Type B pancreatic cell (in vitro differentiated cells): ENCODE measurements around the gene CD24. TPM values are rescaled to one million over a fixed set of nuclear protein-coding genes. Genes with fewer than 3 reads are reported as not detected.

Experiments used
- DNase-seq: peaks from one replicate; pipeline ENCODE4 v3.0.0; 2021; ENCODE audit warnings: mixed read lengths; ENCODE audit not compliant: unreplicated experiment; ENCODE audit errors: extremely low spot score
- H3K27ac Mint-ChIP-seq: 2 replicates; pipeline ENCODE4 v1.8.0; 2021; ENCODE audit warnings: mild to moderate bottlenecking, mixed read lengths
- H3K27me3 Mint-ChIP-seq: 2 replicates; pipeline ENCODE4 v1.8.0; 2021; ENCODE audit warnings: mixed read lengths
- H3K36me3 Mint-ChIP-seq: 2 replicates; pipeline ENCODE4 v1.8.0; 2021; ENCODE audit warnings: mixed read lengths
- H3K4me1 Mint-ChIP-seq: one replicate; pipeline ENCODE4 v1.8.0; 2021; ENCODE audit warnings: mixed read lengths; ENCODE audit not compliant: unreplicated experiment
- H3K4me3 Mint-ChIP-seq: 2 replicates; pipeline ENCODE4 v1.8.0; 2021; ENCODE audit warnings: mild to moderate bottlenecking, mixed read lengths
- H3K9me3 Mint-ChIP-seq: 2 replicates; pipeline ENCODE4 v1.8.0; 2021; ENCODE audit warnings: mixed read lengths
- CTCF ChIP-seq: fragments of 200-600 bp; sonication (generic); conservative IDR thresholded peaks from 2 replicates; pipeline ENCODE4 v1.5.0; 2021; ENCODE audit warnings: antibody characterized with exemption, mild to moderate bottlenecking
- total RNA-seq: library from RNA; stranded (reverse); gene quantifications from 2 replicates; pipeline ENCODE4 v1.2.1, GENCODE V29; 2021; ENCODE audit warnings: low replicate concordance

Gene CD24
- total RNA-seq, 1 donor from 2014 or later = 807 TPM

- peak; percentile 72 for DNase-seq
- no peaks in the 10 kb centered on the region for H3K27me3 Mint-ChIP-seq
- no peak overlapping the region for H3K4me3 Mint-ChIP-seq
- H3K27ac Mint-ChIP-seq = no peak overlapping the region
- no peaks in the 10 kb centered on the region for H3K36me3 Mint-ChIP-seq
- no peak for TF ChIP-seq CTCF
- H3K9me3 Mint-ChIP-seq = peaks cover 6% of the 10 kb centered on the region
- peaks cover 20% of the 10 kb centered on the region for H3K4me1 Mint-ChIP-seq
These were observed 46.8 kb downstream of the CD24 start for GRCh38 chr6:106927531-106928398.

DNA sequence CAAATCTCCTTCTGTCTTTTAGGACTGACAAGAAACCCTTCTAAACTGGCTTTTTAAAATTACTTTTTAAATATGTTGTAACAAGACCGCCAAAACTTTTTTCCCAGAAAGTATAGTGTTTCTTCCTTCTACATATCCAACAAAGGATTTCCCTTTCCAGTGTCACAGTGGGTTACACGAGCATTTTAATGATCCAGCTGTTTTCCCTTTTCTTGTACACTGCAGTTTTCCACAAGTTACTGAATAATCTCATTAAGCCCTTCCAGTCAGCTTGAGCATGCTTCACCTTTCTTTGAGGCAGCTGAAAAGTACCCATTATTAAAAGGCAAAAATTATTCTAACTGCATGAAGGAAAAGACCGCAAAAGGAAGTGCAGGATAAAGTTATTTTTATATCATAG, 48.6 kb downstream of the CD24 start:
- H3K27me3 Mint-ChIP-seq = no peaks in the 10 kb centered on the region
- no peaks in the 10 kb centered on the region for H3K36me3 Mint-ChIP-seq
- DNase-seq = no peak
- H3K4me1 Mint-ChIP-seq = peaks cover 20% of the 10 kb centered on the region
- no peak overlapping the region for H3K4me3 Mint-ChIP-seq
- no peak for TF ChIP-seq CTCF
- peaks cover 6% of the 10 kb centered on the region for H3K9me3 Mint-ChIP-seq
- no peak overlapping the region for H3K27ac Mint-ChIP-seq

- H3K27me3 Mint-ChIP-seq = no peaks in the 10 kb centered on the region
- no peak for TF ChIP-seq CTCF
- peak overlapping the region; percentile 12 for H3K27ac Mint-ChIP-seq
- peaks cover 20% of the 10 kb centered on the region for H3K4me1 Mint-ChIP-seq
- no peaks in the 10 kb centered on the region for H3K36me3 Mint-ChIP-seq
- DNase-seq = no peak
- peak overlapping the region; percentile 75 for H3K4me3 Mint-ChIP-seq
- peaks cover 6% of the 10 kb centered on the region for H3K9me3 Mint-ChIP-seq
These were observed 49.6 kb downstream of the CD24 start for GRCh38 chr6:106924694-106925523.

DNA sequence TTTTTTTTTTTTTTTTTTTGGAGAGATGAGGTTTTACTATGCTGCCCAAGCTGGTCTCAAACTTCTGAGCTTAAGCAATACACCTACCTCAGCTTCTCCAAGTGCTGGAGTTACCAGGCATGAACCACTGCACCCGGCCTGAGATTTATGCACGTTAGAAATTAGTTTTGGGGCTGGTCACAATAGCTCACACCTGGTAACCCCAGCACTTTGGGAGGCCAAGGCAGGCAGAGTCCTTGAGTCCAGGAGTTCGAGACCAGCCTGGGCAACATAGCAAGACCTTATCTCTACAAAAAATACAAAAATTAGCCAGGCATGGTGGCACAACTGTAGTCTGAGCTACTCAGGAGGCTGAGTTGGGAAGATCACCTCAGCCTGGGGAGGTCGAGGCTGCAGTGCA, 51.9 kb downstream of the CD24 start:
- Mint-ChIP-seq H3K36me3 (no peaks in the 10 kb centered on the region), H3K9me3 (peaks cover 4% of the 10 kb centered on the region), H3K4me3 (no peak overlapping the region), H3K27ac (no peak overlapping the region), H3K4me1 (peaks cover 15% of the 10 kb centered on the region), H3K27me3 (no peaks in the 10 kb centered on the region)
- TF ChIP-seq CTCF = no peak
- DNase-seq = no peak

Other genes starting within 250 kb of the CD24 start
- gene MTRES1, start 53.5 kb upstream of the CD24 start, total RNA-seq = 23.5 and 25.7 TPM in 2 replicates
- gene BEND3, start 140.8 kb upstream of the CD24 start, total RNA-seq = 9.6 and 14.4 TPM in 2 replicates